Activated naive CD4-positive, alpha-beta T cell treated with anti-CD3 and anti-CD28 coated beads, Interleukin-2, amount 50 U/mL, for 24 hours (primary cell): ENCODE data around the gene ST3GAL3.

Source experiments
- H3K27ac Mint-ChIP-seq: one replicate; pipeline ENCODE4 v1.8.0; 2021; ENCODE audit warnings: mild to moderate bottlenecking, mixed read lengths
- H3K27me3 Mint-ChIP-seq: one replicate; pipeline ENCODE4 v1.8.0; 2021; ENCODE audit warnings: mixed read lengths
- H3K36me3 Mint-ChIP-seq: one replicate; pipeline ENCODE4 v1.8.0; 2021; ENCODE audit warnings: mixed read lengths
- H3K4me1 Mint-ChIP-seq: one replicate; pipeline ENCODE4 v1.8.0; 2021; ENCODE audit warnings: mixed read lengths
- H3K4me3 Mint-ChIP-seq: one replicate; pipeline ENCODE4 v1.8.0; 2021; ENCODE audit warnings: mild to moderate bottlenecking, mixed read lengths
- H3K9me3 Mint-ChIP-seq: one replicate; pipeline ENCODE4 v1.8.0; 2021; ENCODE audit warnings: mixed read lengths

The ST3GAL3 gene

GRCh38 chr1:43900386-43900785, 193.1 kb downstream of the ST3GAL3 start:
- H3K27ac Mint-ChIP-seq, result no peak overlapping the region
- H3K9me3 Mint-ChIP-seq, result no peaks in the 10 kb centered on the region
- no peaks in the 10 kb centered on the region for H3K4me1 Mint-ChIP-seq
- no peak overlapping the region for H3K4me3 Mint-ChIP-seq
- H3K36me3 Mint-ChIP-seq, result peaks cover 10% of the 10 kb centered on the region
- no peaks in the 10 kb centered on the region for H3K27me3 Mint-ChIP-seq

GRCh38 chr1:43901196-43901961, 194.0 kb downstream of the ST3GAL3 start:
- H3K4me1 Mint-ChIP-seq, result peaks cover under 1% of the 10 kb centered on the region
- H3K9me3 Mint-ChIP-seq, result no peaks in the 10 kb centered on the region
- H3K27me3 Mint-ChIP-seq, result no peaks in the 10 kb centered on the region
- H3K27ac Mint-ChIP-seq, result no peak overlapping the region
- H3K4me3 Mint-ChIP-seq, result no peak overlapping the region
- peaks cover 8% of the 10 kb centered on the region for H3K36me3 Mint-ChIP-seq

GRCh38 chr1:43902058-43902831, 194.9 kb downstream of the ST3GAL3 start:
- Mint-ChIP-seq H3K4me3 (no peak overlapping the region), H3K27ac (no peak overlapping the region), H3K9me3 (no peaks in the 10 kb centered on the region), H3K27me3 (no peaks in the 10 kb centered on the region), H3K36me3 (peaks cover 8% of the 10 kb centered on the region), H3K4me1 (peaks cover 4% of the 10 kb centered on the region)

GRCh38 chr1:43904660-43905551, 197.6 kb downstream of the ST3GAL3 start:
- H3K4me1 Mint-ChIP-seq, result peaks cover 4% of the 10 kb centered on the region
- H3K36me3 Mint-ChIP-seq, result peaks cover 9% of the 10 kb centered on the region
- H3K9me3 Mint-ChIP-seq, result no peaks in the 10 kb centered on the region
- H3K27ac Mint-ChIP-seq, result no peak overlapping the region
- H3K4me3 Mint-ChIP-seq, result no peak overlapping the region
- no peaks in the 10 kb centered on the region for H3K27me3 Mint-ChIP-seq

- Mint-ChIP-seq H3K27ac (no peak overlapping the region), H3K4me1 (peaks cover 4% of the 10 kb centered on the region), H3K27me3 (no peaks in the 10 kb centered on the region), H3K9me3 (no peaks in the 10 kb centered on the region), H3K4me3 (no peak overlapping the region), H3K36me3 (peaks cover 11% of the 10 kb centered on the region)
Observed at GRCh38 chr1:43908226-43908625, 200.9 kb downstream of the ST3GAL3 start.

- H3K27me3 Mint-ChIP-seq, result no peaks in the 10 kb centered on the region
- peaks cover 4% of the 10 kb centered on the region for H3K4me1 Mint-ChIP-seq
- no peak overlapping the region for H3K4me3 Mint-ChIP-seq
- H3K9me3 Mint-ChIP-seq, result no peaks in the 10 kb centered on the region
- no peak overlapping the region for H3K27ac Mint-ChIP-seq
- H3K36me3 Mint-ChIP-seq, result peaks cover 11% of the 10 kb centered on the region
Observed at GRCh38 chr1:43908858-43909257, 201.5 kb downstream of the ST3GAL3 start.

GRCh38 chr1:43910343-43910742, 203.0 kb downstream of the ST3GAL3 start:
- H3K27me3 Mint-ChIP-seq, result no peaks in the 10 kb centered on the region
- peaks cover 11% of the 10 kb centered on the region for H3K36me3 Mint-ChIP-seq
- H3K27ac Mint-ChIP-seq, result no peak overlapping the region
- H3K4me3 Mint-ChIP-seq, result no peak overlapping the region
- H3K9me3 Mint-ChIP-seq, result no peaks in the 10 kb centered on the region
- peaks cover 4% of the 10 kb centered on the region for H3K4me1 Mint-ChIP-seq

GRCh38 chr1:43912607-43913006, 205.3 kb downstream of the ST3GAL3 start:
- no peak overlapping the region for H3K4me3 Mint-ChIP-seq
- no peak overlapping the region for H3K27ac Mint-ChIP-seq
- no peaks in the 10 kb centered on the region for H3K9me3 Mint-ChIP-seq
- H3K27me3 Mint-ChIP-seq, result no peaks in the 10 kb centered on the region
- H3K36me3 Mint-ChIP-seq, result peaks cover 8% of the 10 kb centered on the region
- no peaks in the 10 kb centered on the region for H3K4me1 Mint-ChIP-seq

- H3K27ac Mint-ChIP-seq, result no peak overlapping the region
- no peaks in the 10 kb centered on the region for H3K27me3 Mint-ChIP-seq
- H3K4me3 Mint-ChIP-seq, result no peak overlapping the region
- H3K4me1 Mint-ChIP-seq, result no peaks in the 10 kb centered on the region
- peaks cover 8% of the 10 kb centered on the region for H3K36me3 Mint-ChIP-seq
- no peaks in the 10 kb centered on the region for H3K9me3 Mint-ChIP-seq
Observed at GRCh38 chr1:43913051-43913501, 205.7 kb downstream of the ST3GAL3 start.

- Mint-ChIP-seq H3K27me3 (no peaks in the 10 kb centered on the region), H3K27ac (no peak overlapping the region), H3K4me3 (no peak overlapping the region)
Observed at GRCh38 chr1:43913666-43914360, 206.5 kb downstream of the ST3GAL3 start.

GRCh38 chr1:43914576-43915525, 207.5 kb downstream of the ST3GAL3 start:
- Mint-ChIP-seq H3K36me3 (peaks cover 5% of the 10 kb centered on the region), H3K4me3 (no peak overlapping the region), H3K4me1 (no peaks in the 10 kb centered on the region), H3K27me3 (no peaks in the 10 kb centered on the region), H3K9me3 (no peaks in the 10 kb centered on the region), H3K27ac (no peak overlapping the region)

More at GRCh38 chr1:43913666-43914360, 206.5 kb downstream of the ST3GAL3 start:
- H3K9me3 Mint-ChIP-seq, result no peaks in the 10 kb centered on the region
- no peaks in the 10 kb centered on the region for H3K4me1 Mint-ChIP-seq
- H3K36me3 Mint-ChIP-seq, result peaks cover 8% of the 10 kb centered on the region

GRCh38 chr1:43919906-43920305, 212.6 kb downstream of the ST3GAL3 start:
- no peaks in the 10 kb centered on the region for H3K4me1 Mint-ChIP-seq

GRCh38 chr1:43921022-43921421, 213.7 kb downstream of the ST3GAL3 start:
- H3K27ac Mint-ChIP-seq, result no peak overlapping the region
- no peaks in the 10 kb centered on the region for H3K4me1 Mint-ChIP-seq
- H3K4me3 Mint-ChIP-seq, result no peak overlapping the region
- no peaks in the 10 kb centered on the region for H3K27me3 Mint-ChIP-seq
- H3K36me3 Mint-ChIP-seq, result peaks cover 7% of the 10 kb centered on the region
- H3K9me3 Mint-ChIP-seq, result no peaks in the 10 kb centered on the region

More at GRCh38 chr1:43919906-43920305, 212.6 kb downstream of the ST3GAL3 start:
- Mint-ChIP-seq H3K9me3 (no peaks in the 10 kb centered on the region), H3K27ac (no peak overlapping the region), H3K4me3 (no peak overlapping the region), H3K36me3 (no peaks in the 10 kb centered on the region), H3K27me3 (no peaks in the 10 kb centered on the region)

- Mint-ChIP-seq H3K4me1 (peaks cover under 1% of the 10 kb centered on the region), H3K27me3 (no peaks in the 10 kb centered on the region), H3K9me3 (no peaks in the 10 kb centered on the region), H3K36me3 (peaks cover 9% of the 10 kb centered on the region), H3K27ac (no peak overlapping the region), H3K4me3 (no peak overlapping the region)
Observed at GRCh38 chr1:43924516-43924915, 217.2 kb downstream of the ST3GAL3 start.
